Endodermal cell (in vitro differentiated cells): Measurements from ENCODE around the gene CPNE2. TPM values are rescaled to one million over a fixed set of nuclear protein-coding genes. Genes with fewer than 3 reads are reported as not detected.

Source experiments
- DNase-seq: peaks from one replicate; pipeline ENCODE4 v3.0.0-alpha.2; 2017
- H3K27ac ChIP-seq: 2 replicates; pipeline ENCODE4 v1.5.1; 2013; ENCODE audit warnings: mild to moderate bottlenecking, low read depth, low read length, moderate library complexity
- H3K27me3 ChIP-seq: 2 replicates; pipeline ENCODE4 v1.6.1; 2013; ENCODE audit warnings: mild to moderate bottlenecking, low read length, moderate library complexity; ENCODE audit not compliant: insufficient read depth, control insufficient read depth, poor library complexity, severe bottlenecking
- H3K36me3 ChIP-seq: 2 replicates; pipeline ENCODE4 v1.7.0; 2013; ENCODE audit warnings: mild to moderate bottlenecking, low read length, moderate library complexity; ENCODE audit not compliant: control insufficient read depth, insufficient read depth
- H3K4me1 ChIP-seq: one replicate; pipeline ENCODE4 v1.7.0; 2013; ENCODE audit warnings: low read length; ENCODE audit not compliant: control insufficient read depth, insufficient read depth
- H3K4me3 ChIP-seq: 2 replicates; pipeline ENCODE4 v1.5.1; 2013; ENCODE audit warnings: mild to moderate bottlenecking, low read length, moderate library complexity
- H3K9ac ChIP-seq: 2 replicates; pipeline ENCODE4 v1.6.1; 2013; ENCODE audit warnings: mild to moderate bottlenecking, low read length, moderate library complexity; ENCODE audit not compliant: poor library complexity, severe bottlenecking; ENCODE audit errors: extremely low read depth
- H3K9me3 ChIP-seq: 2 replicates; pipeline ENCODE4 v1.6.1; 2013; ENCODE audit warnings: mild to moderate bottlenecking, low read length, moderate library complexity; ENCODE audit not compliant: control insufficient read depth
- H3K27ac Mint-ChIP-seq: 2 replicates; pipeline ENCODE4 v1.8.0; 2020; ENCODE audit warnings: mixed read lengths
- H3K27me3 Mint-ChIP-seq: 2 replicates; pipeline ENCODE4 v1.8.0; 2021; ENCODE audit warnings: mild to moderate bottlenecking, mixed read lengths; ENCODE audit not compliant: insufficient read depth
- H3K36me3 Mint-ChIP-seq: 2 replicates; pipeline ENCODE4 v1.8.0; 2020; ENCODE audit warnings: low read depth, mixed read lengths
- H3K4me1 Mint-ChIP-seq: 2 replicates; pipeline ENCODE4 v1.8.0; 2020; ENCODE audit warnings: mixed read lengths
- H3K4me3 Mint-ChIP-seq: 2 replicates; pipeline ENCODE4 v1.8.0; 2020; ENCODE audit warnings: mild to moderate bottlenecking, moderate library complexity, mixed read lengths
- H3K9me3 Mint-ChIP-seq: 2 replicates; pipeline ENCODE4 v1.8.0; 2020; ENCODE audit warnings: mild to moderate bottlenecking, mixed read lengths
- WGBS, 2 experiments: methylation state at CpG; one replicate each; pipeline versions ENCODE4 v1.1.5 to v1.1.7; 2013; ENCODE audit warnings: missing lambda C conversion rate in 2 of 2, mixed read lengths in 1 of 2; ENCODE audit not compliant: insufficient coverage in 1 of 2, insufficient read length in 1 of 2; 5-methylcytosine and 5-hydroxymethylcytosine counted together
- total RNA-seq, 2 donors: library from RNA; stranded (reverse); fragmentation: NEBNext Ultra II Directional in 1 of 2; extraction: Animal tissue kit (Norgen Biotek cat#: 25700) in 1 of 2; gene quantifications; 2 replicates in 1 of 2; 3 replicates in 1 of 2; pipeline ENCODE4 v1.2.1, GENCODE V29; 2021
- TF ChIP-seq, protein P1 (sequence below): fragments of 200-600 bp; sonication (generic); conservative IDR thresholded peaks from 2 replicates; pipeline ENCODE4 v1.5.0; 2021; ENCODE audit warnings: antibody characterized with exemption, mild to moderate bottlenecking

Gene CPNE2
- total RNA-seq, 2 donors from 2014 or later, result 12.3 to 16.6 TPM

DNA sequence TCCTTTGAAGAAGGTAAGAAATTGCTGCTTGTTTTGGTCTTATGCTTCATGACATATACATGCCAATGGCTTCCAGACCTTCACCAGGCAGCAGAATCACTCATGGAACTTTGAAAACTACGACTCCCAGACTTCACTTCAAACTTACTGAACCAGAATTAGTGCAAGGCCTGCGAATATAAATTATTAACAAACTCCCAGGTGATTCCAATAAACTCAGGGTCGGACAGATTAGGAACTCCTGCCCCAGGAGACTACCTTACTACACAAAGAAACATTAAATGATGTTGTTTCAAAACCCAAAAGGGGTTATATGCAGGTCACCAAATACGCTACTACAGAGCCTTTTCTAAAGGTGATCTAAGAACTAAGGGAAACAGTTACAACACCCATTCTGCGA lies 73.1 kb downstream of the CPNE2 start:
- H3K4me1 ChIP-seq, result no peaks in the 10 kb centered on the region
- H3K4me3 Mint-ChIP-seq, result no peak overlapping the region
- TF ChIP-seq, protein P1, sequence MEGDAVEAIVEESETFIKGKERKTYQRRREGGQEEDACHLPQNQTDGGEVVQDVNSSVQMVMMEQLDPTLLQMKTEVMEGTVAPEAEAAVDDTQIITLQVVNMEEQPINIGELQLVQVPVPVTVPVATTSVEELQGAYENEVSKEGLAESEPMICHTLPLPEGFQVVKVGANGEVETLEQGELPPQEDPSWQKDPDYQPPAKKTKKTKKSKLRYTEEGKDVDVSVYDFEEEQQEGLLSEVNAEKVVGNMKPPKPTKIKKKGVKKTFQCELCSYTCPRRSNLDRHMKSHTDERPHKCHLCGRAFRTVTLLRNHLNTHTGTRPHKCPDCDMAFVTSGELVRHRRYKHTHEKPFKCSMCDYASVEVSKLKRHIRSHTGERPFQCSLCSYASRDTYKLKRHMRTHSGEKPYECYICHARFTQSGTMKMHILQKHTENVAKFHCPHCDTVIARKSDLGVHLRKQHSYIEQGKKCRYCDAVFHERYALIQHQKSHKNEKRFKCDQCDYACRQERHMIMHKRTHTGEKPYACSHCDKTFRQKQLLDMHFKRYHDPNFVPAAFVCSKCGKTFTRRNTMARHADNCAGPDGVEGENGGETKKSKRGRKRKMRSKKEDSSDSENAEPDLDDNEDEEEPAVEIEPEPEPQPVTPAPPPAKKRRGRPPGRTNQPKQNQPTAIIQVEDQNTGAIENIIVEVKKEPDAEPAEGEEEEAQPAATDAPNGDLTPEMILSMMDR, result no peak
- H3K27me3 Mint-ChIP-seq, result no peaks in the 10 kb centered on the region
- no peak overlapping the region for H3K4me3 ChIP-seq
- WGBS, 2 experiments, result 91 to 96% methylated on average over 3 to 5 of the region's 5 CpGs
- no peaks in the 10 kb centered on the region for H3K9me3 ChIP-seq
- no peaks in the 10 kb centered on the region for H3K4me1 Mint-ChIP-seq
- peaks cover 75% of the 10 kb centered on the region for H3K36me3 ChIP-seq
- no peak overlapping the region for H3K27ac Mint-ChIP-seq
- no peaks in the 10 kb centered on the region for H3K27me3 ChIP-seq
- no peak overlapping the region for H3K9ac ChIP-seq
- H3K9me3 Mint-ChIP-seq, result no peaks in the 10 kb centered on the region
- no peak for DNase-seq
- H3K27ac ChIP-seq, result no peak overlapping the region
- H3K36me3 Mint-ChIP-seq, result peaks cover 65% of the 10 kb centered on the region

DNA sequence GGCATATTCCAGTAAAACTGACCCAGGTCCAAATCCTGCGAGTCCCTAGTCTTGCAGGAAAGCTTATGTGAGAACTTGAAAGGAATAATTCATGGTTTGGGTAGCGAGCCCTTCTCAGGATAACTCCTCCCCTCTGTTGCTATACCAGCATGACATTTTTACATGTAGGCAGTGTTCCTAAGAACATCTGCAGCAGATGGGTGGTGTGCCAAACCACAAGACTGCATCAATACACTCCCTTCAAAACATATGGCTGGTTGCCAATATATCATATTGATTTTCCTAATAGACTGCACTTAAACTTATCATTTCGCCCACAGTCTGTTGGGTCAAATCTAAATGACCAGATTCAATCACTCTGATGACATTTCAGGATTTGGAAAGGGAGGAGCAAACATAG lies 73.6 kb downstream of the CPNE2 start:
- H3K4me1 Mint-ChIP-seq, result no peaks in the 10 kb centered on the region
- H3K27ac Mint-ChIP-seq, result no peak overlapping the region
- Histone ChIP-seq H3K36me3 (peaks cover 75% of the 10 kb centered on the region), H3K4me3 (no peak overlapping the region), H3K9ac (no peak overlapping the region), H3K27ac (no peak overlapping the region), H3K9me3 (no peaks in the 10 kb centered on the region), H3K27me3 (no peaks in the 10 kb centered on the region), H3K4me1 (no peaks in the 10 kb centered on the region)
- peaks cover 66% of the 10 kb centered on the region for H3K36me3 Mint-ChIP-seq
- DNase-seq, result no peak
- H3K9me3 Mint-ChIP-seq, result no peaks in the 10 kb centered on the region
- H3K4me3 Mint-ChIP-seq, result no peak overlapping the region
- 72 to 95% methylated on average over 2 to 3 of the region's 3 CpGs for WGBS, 2 experiments
- H3K27me3 Mint-ChIP-seq, result no peaks in the 10 kb centered on the region
- TF ChIP-seq, protein P1, result no peak

DNA sequence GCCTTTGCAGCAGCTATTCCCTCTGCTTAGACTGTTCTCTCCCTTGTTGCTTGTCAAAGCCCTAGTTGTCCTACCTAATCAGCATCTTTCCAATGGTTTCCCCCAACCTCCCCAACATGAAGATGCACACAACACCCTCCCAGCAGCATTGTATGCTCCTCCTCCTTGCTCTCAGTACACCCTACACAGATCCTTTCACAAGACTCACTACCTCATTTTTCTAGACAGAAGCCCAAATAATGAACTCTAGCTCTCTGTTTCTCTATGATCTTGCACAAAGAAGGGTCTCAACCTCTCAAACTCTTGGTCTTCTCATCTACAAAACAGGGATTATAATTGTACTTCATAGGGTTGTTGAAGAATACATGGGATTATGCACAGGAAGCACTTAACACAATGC lies 74.1 kb downstream of the CPNE2 start:
- H3K9me3 ChIP-seq, result no peaks in the 10 kb centered on the region
- Mint-ChIP-seq H3K27me3 (no peaks in the 10 kb centered on the region), H3K9me3 (no peaks in the 10 kb centered on the region), H3K36me3 (peaks cover 68% of the 10 kb centered on the region), H3K4me3 (no peak overlapping the region), H3K27ac (no peak overlapping the region), H3K4me1 (no peaks in the 10 kb centered on the region)
- TF ChIP-seq, protein P1, result no peak
- no peak for DNase-seq
- no peak overlapping the region for H3K4me3 ChIP-seq
- peaks cover 76% of the 10 kb centered on the region for H3K36me3 ChIP-seq
- H3K9ac ChIP-seq, result no peak overlapping the region
- no peaks in the 10 kb centered on the region for H3K27me3 ChIP-seq
- no peak overlapping the region for H3K27ac ChIP-seq
- H3K4me1 ChIP-seq, result no peaks in the 10 kb centered on the region
